Measurements from ENCODE around the gene SLC25A17. TPM values are rescaled to one million over a fixed set of nuclear protein-coding genes. Genes with fewer than 3 reads are reported as not detected.

The SLC25A17 gene
- polyA plus RNA-seq, 1 donor = 18.1 TPM

GRCh38 chr22:40743768-40744167, 75.4 kb downstream of the SLC25A17 start:
- WGBS (ENCODE audit: insufficient coverage, low lambda C conversion rate) = no CpG with 5 or more reads among the region's 9 CpGs
- Histone ChIP-seq H3K4me3 (ENCODE audit: low read length) (no peak overlapping the region), H3K9me3 (ENCODE audit: control insufficient read depth, low read depth, low read length) (peaks cover 9% of the 10 kb centered on the region), H3K27me3 (ENCODE audit: control insufficient read depth, insufficient read depth, low read length) (no peaks in the 10 kb centered on the region), H3K4me1 (ENCODE audit: control insufficient read depth, insufficient read depth, low read length) (no peaks in the 10 kb centered on the region), H3K36me3 (ENCODE audit: control insufficient read depth, insufficient read depth, low read length) (no peaks in the 10 kb centered on the region), H3K27ac (ENCODE audit: low read length) (no peak overlapping the region)
- no peak for DNase-seq

- DNase-seq = no peak
- Histone ChIP-seq H3K9me3 (ENCODE audit: control insufficient read depth, low read depth, low read length) (no peaks in the 10 kb centered on the region), H3K4me1 (ENCODE audit: control insufficient read depth, insufficient read depth, low read length) (no peaks in the 10 kb centered on the region), H3K36me3 (ENCODE audit: control insufficient read depth, insufficient read depth, low read length) (no peaks in the 10 kb centered on the region), H3K27ac (ENCODE audit: low read length) (no peak overlapping the region), H3K4me3 (ENCODE audit: low read length) (no peak overlapping the region), H3K27me3 (ENCODE audit: control insufficient read depth, insufficient read depth, low read length) (no peaks in the 10 kb centered on the region)
- WGBS (ENCODE audit: insufficient coverage, low lambda C conversion rate) = 80% methylated on average over 1 of the region's 4 CpGs
These were observed 78.0 kb downstream of the SLC25A17 start for GRCh38 chr22:40741116-40741515.

GRCh38 chr22:40739721-40740120, 79.4 kb downstream of the SLC25A17 start:
- WGBS (ENCODE audit: insufficient coverage, low lambda C conversion rate) = no CpG with 5 or more reads among the region's 3 CpGs

GRCh38 chr22:40733919-40734318, 85.2 kb downstream of the SLC25A17 start:
- Histone ChIP-seq H3K27ac (ENCODE audit: low read length) (no peak overlapping the region), H3K4me1 (ENCODE audit: control insufficient read depth, insufficient read depth, low read length) (peaks cover 12% of the 10 kb centered on the region), H3K4me3 (ENCODE audit: low read length) (no peak overlapping the region), H3K36me3 (ENCODE audit: control insufficient read depth, insufficient read depth, low read length) (no peaks in the 10 kb centered on the region), H3K27me3 (ENCODE audit: control insufficient read depth, insufficient read depth, low read length) (no peaks in the 10 kb centered on the region), H3K9me3 (ENCODE audit: control insufficient read depth, low read depth, low read length) (peaks cover 2% of the 10 kb centered on the region)
- no peak for DNase-seq
- 100% methylated on average over 1 of the region's 4 CpGs for WGBS (ENCODE audit: insufficient coverage, low lambda C conversion rate)

More at GRCh38 chr22:40739721-40740120, 79.4 kb downstream of the SLC25A17 start:
- Histone ChIP-seq H3K36me3 (ENCODE audit: control insufficient read depth, insufficient read depth, low read length) (no peaks in the 10 kb centered on the region), H3K27me3 (ENCODE audit: control insufficient read depth, insufficient read depth, low read length) (no peaks in the 10 kb centered on the region), H3K9me3 (ENCODE audit: control insufficient read depth, low read depth, low read length) (no peaks in the 10 kb centered on the region), H3K4me3 (ENCODE audit: low read length) (no peak overlapping the region), H3K27ac (ENCODE audit: low read length) (no peak overlapping the region), H3K4me1 (ENCODE audit: control insufficient read depth, insufficient read depth, low read length) (no peaks in the 10 kb centered on the region)
- DNase-seq = no peak

GRCh38 chr22:40732999-40733292, 86.2 kb downstream of the SLC25A17 start:
- Histone ChIP-seq H3K27me3 (ENCODE audit: control insufficient read depth, insufficient read depth, low read length) (no peaks in the 10 kb centered on the region), H3K4me3 (ENCODE audit: low read length) (no peak overlapping the region), H3K27ac (ENCODE audit: low read length) (peak overlapping the region; percentile 56), H3K4me1 (ENCODE audit: control insufficient read depth, insufficient read depth, low read length) (peaks cover 19% of the 10 kb centered on the region), H3K9me3 (ENCODE audit: control insufficient read depth, low read depth, low read length) (peaks cover 2% of the 10 kb centered on the region), H3K36me3 (ENCODE audit: control insufficient read depth, insufficient read depth, low read length) (no peaks in the 10 kb centered on the region)
- DNase-seq = no peak
- 13% methylated on average over 1 of the region's 2 CpGs for WGBS (ENCODE audit: insufficient coverage, low lambda C conversion rate)

GRCh38 chr22:40729284-40729683, 89.9 kb downstream of the SLC25A17 start:
- no peaks in the 10 kb centered on the region for H3K27me3 ChIP-seq (ENCODE audit: control insufficient read depth, insufficient read depth, low read length)
- 100% methylated on average over 1 of the region's 6 CpGs for WGBS (ENCODE audit: insufficient coverage, low lambda C conversion rate)
- peaks cover 19% of the 10 kb centered on the region for H3K4me1 ChIP-seq (ENCODE audit: control insufficient read depth, insufficient read depth, low read length)
- H3K27ac ChIP-seq (ENCODE audit: low read length) = peak overlapping the region; percentile 70
- peaks cover 2% of the 10 kb centered on the region for H3K9me3 ChIP-seq (ENCODE audit: control insufficient read depth, low read depth, low read length)
- H3K36me3 ChIP-seq (ENCODE audit: control insufficient read depth, insufficient read depth, low read length) = no peaks in the 10 kb centered on the region
- DNase-seq = peak in 1 of 2 donors; percentile 42
- H3K4me3 ChIP-seq (ENCODE audit: low read length) = no peak overlapping the region

GRCh38 chr22:40728731-40729189, 90.4 kb downstream of the SLC25A17 start:
- Histone ChIP-seq H3K4me1 (ENCODE audit: control insufficient read depth, insufficient read depth, low read length) (peaks cover 19% of the 10 kb centered on the region), H3K36me3 (ENCODE audit: control insufficient read depth, insufficient read depth, low read length) (no peaks in the 10 kb centered on the region), H3K9me3 (ENCODE audit: control insufficient read depth, low read depth, low read length) (peaks cover 2% of the 10 kb centered on the region), H3K27me3 (ENCODE audit: control insufficient read depth, insufficient read depth, low read length) (no peaks in the 10 kb centered on the region), H3K4me3 (ENCODE audit: low read length) (no peak overlapping the region), H3K27ac (ENCODE audit: low read length) (peak overlapping the region; percentile 82)
- whole genome bisulfite sequencing (ENCODE audit: insufficient coverage, low lambda C conversion rate) = no CpG with 5 or more reads among the region's 13 CpGs
- DNase-seq = peak; percentile 89 to 96

GRCh38 chr22:40727964-40728615, 91.1 kb downstream of the SLC25A17 start:
- H3K27me3 ChIP-seq (ENCODE audit: control insufficient read depth, insufficient read depth, low read length) = no peaks in the 10 kb centered on the region
- no CpG with 5 or more reads among the region's 14 CpGs for WGBS (ENCODE audit: insufficient coverage, low lambda C conversion rate)
- peaks cover 19% of the 10 kb centered on the region for H3K4me1 ChIP-seq (ENCODE audit: control insufficient read depth, insufficient read depth, low read length)
- H3K9me3 ChIP-seq (ENCODE audit: control insufficient read depth, low read depth, low read length) = peaks cover 2% of the 10 kb centered on the region
- H3K27ac ChIP-seq (ENCODE audit: low read length) = peak overlapping the region; percentile 82
- no peaks in the 10 kb centered on the region for H3K36me3 ChIP-seq (ENCODE audit: control insufficient read depth, insufficient read depth, low read length)
- H3K4me3 ChIP-seq (ENCODE audit: low read length) = no peak overlapping the region
- no peak for DNase-seq

GRCh38 chr22:40727070-40727963, 91.8 kb downstream of the SLC25A17 start:
- H3K4me3 ChIP-seq (ENCODE audit: low read length) = no peak overlapping the region
- DNase-seq = no peak
- peaks cover 12% of the 10 kb centered on the region for H3K4me1 ChIP-seq (ENCODE audit: control insufficient read depth, insufficient read depth, low read length)
- no CpG with 5 or more reads among the region's 11 CpGs for WGBS (ENCODE audit: insufficient coverage, low lambda C conversion rate)
- no peaks in the 10 kb centered on the region for H3K36me3 ChIP-seq (ENCODE audit: control insufficient read depth, insufficient read depth, low read length)
- H3K27me3 ChIP-seq (ENCODE audit: control insufficient read depth, insufficient read depth, low read length) = no peaks in the 10 kb centered on the region
- H3K9me3 ChIP-seq (ENCODE audit: control insufficient read depth, low read depth, low read length) = peaks cover 2% of the 10 kb centered on the region
- no peak overlapping the region for H3K27ac ChIP-seq (ENCODE audit: low read length)

- Histone ChIP-seq H3K4me1 (ENCODE audit: control insufficient read depth, insufficient read depth, low read length) (peaks cover 10% of the 10 kb centered on the region), H3K27me3 (ENCODE audit: control insufficient read depth, insufficient read depth, low read length) (no peaks in the 10 kb centered on the region), H3K36me3 (ENCODE audit: control insufficient read depth, insufficient read depth, low read length) (no peaks in the 10 kb centered on the region), H3K9me3 (ENCODE audit: control insufficient read depth, low read depth, low read length) (peaks cover 2% of the 10 kb centered on the region), H3K4me3 (ENCODE audit: low read length) (no peak overlapping the region), H3K27ac (ENCODE audit: low read length) (no peak overlapping the region)
- no CpG with 5 or more reads among the region's 4 CpGs for WGBS (ENCODE audit: insufficient coverage, low lambda C conversion rate)
- peak in 1 of 2 donors; percentile 62 for DNase-seq
These were observed 92.6 kb downstream of the SLC25A17 start for GRCh38 chr22:40726514-40726913.
